ENCODE results near the gene IKBIP. TPM values are rescaled to one million over a fixed set of nuclear protein-coding genes. Genes with fewer than 3 reads are reported as not detected.

IKBIP gene
- polyA plus RNA-seq, 1 donor from 2014 or later = 11.5 TPM

- Histone ChIP-seq H3K9ac (ENCODE audit: low read length) (peak overlapping the region; percentile 97), H4K20me1 (ENCODE audit: insufficient read depth) (no peaks in the 10 kb centered on the region), H3K27me3 (ENCODE audit: insufficient read depth, low read depth, low read length) (no peaks in the 10 kb centered on the region), H3K9me2 (ENCODE audit: insufficient read depth, low read length) (no peaks in the 10 kb centered on the region), H3F3A (ENCODE audit: insufficient read depth, low read length, poor library complexity, severe bottlenecking) (no peaks in the 10 kb centered on the region), H3K79me2 (replicated peaks; ENCODE audit: insufficient read depth, low read length) (peaks cover 44% of the 10 kb centered on the region), H3K9me3 (ENCODE audit: low read length) (no peaks in the 10 kb centered on the region), H3K36me3 (ENCODE audit: insufficient read depth, low read length) (peaks cover 11% of the 10 kb centered on the region), H2AFZ (ENCODE audit: low read depth, low read length) (no peak overlapping the region), H3K4me2 (ENCODE audit: low read length) (peak overlapping the region; percentile 85), H3K27ac (ENCODE audit: low read length) (no peak overlapping the region), H3K4me3 (ENCODE audit: low read length) (peak overlapping the region; percentile 91)
- TF ChIP-seq EP300 (conservative IDR thresholded peaks at IDR 0.05; ENCODE audit: poor library complexity, severe bottlenecking) = no peak
- TF ChIP-seq RAD21 (conservative IDR thresholded peaks at IDR 0.05) = no peak
- TF ChIP-seq SMC3 (conservative IDR thresholded peaks at IDR 0.05; ENCODE audit: poor library complexity) = no peak
- TF ChIP-seq REST (IDR thresholded peaks at IDR 0.05; ENCODE audit: borderline replicate concordance) = no peak
- TF ChIP-seq MXI1 (conservative IDR thresholded peaks at IDR 0.05; ENCODE audit: poor library complexity, severe bottlenecking) = no peak
- no peak for TF ChIP-seq EZH2 (IDR thresholded peaks at IDR 0.05; ENCODE audit: borderline replicate concordance, insufficient read depth, low read length, poor library complexity, severe bottlenecking)
- no peak for TF ChIP-seq TAF1 (IDR thresholded peaks at IDR 0.05; ENCODE audit: low read depth)
- no peak for TF ChIP-seq CTCF (IDR thresholded peaks at IDR 0.05; ENCODE audit: poor library complexity, severe bottlenecking)
- TF ChIP-seq POLR2AphosphoS5 (IDR thresholded peaks at IDR 0.05) = no peak
These were observed 49.2 kb downstream of the IKBIP start for GRCh38 chr12:98595243-98595988.

GRCh38 chr12:98594050-98594835 is 50.3 kb downstream of the IKBIP start:
- peaks cover 44% of the 10 kb centered on the region for H3K79me2 ChIP-seq (replicated peaks; ENCODE audit: insufficient read depth, low read length)

More at GRCh38 chr12:98594050-98594835, 50.3 kb downstream of the IKBIP start:
- Histone ChIP-seq H4K20me1 (ENCODE audit: insufficient read depth) (no peaks in the 10 kb centered on the region), H3F3A (ENCODE audit: insufficient read depth, low read length, poor library complexity, severe bottlenecking) (no peaks in the 10 kb centered on the region), H3K36me3 (ENCODE audit: insufficient read depth, low read length) (peaks cover 5% of the 10 kb centered on the region), H2AFZ (ENCODE audit: low read depth, low read length) (peak overlapping the region; percentile 63), H3K27ac (ENCODE audit: low read length) (peak overlapping the region; percentile 95), H3K4me2 (ENCODE audit: low read length) (peak overlapping the region; percentile 85), H3K4me3 (ENCODE audit: low read length) (peak overlapping the region; percentile 91), H3K9me3 (ENCODE audit: low read length) (no peaks in the 10 kb centered on the region), H3K9me2 (ENCODE audit: insufficient read depth, low read length) (no peaks in the 10 kb centered on the region), H3K27me3 (ENCODE audit: insufficient read depth, low read depth, low read length) (no peaks in the 10 kb centered on the region), H3K9ac (ENCODE audit: low read length) (peak overlapping the region; percentile 97)
- TF ChIP-seq TAF1 (IDR thresholded peaks at IDR 0.05; ENCODE audit: low read depth) = no peak
- no peak for TF ChIP-seq POLR2AphosphoS5 (IDR thresholded peaks at IDR 0.05)
- TF ChIP-seq SMC3 (conservative IDR thresholded peaks at IDR 0.05; ENCODE audit: poor library complexity) = no peak
- TF ChIP-seq RAD21 (conservative IDR thresholded peaks at IDR 0.05) = no peak
- no peak for TF ChIP-seq EP300 (conservative IDR thresholded peaks at IDR 0.05; ENCODE audit: poor library complexity, severe bottlenecking)
- no peak for TF ChIP-seq CTCF (IDR thresholded peaks at IDR 0.05; ENCODE audit: poor library complexity, severe bottlenecking)
- TF ChIP-seq EZH2 (IDR thresholded peaks at IDR 0.05; ENCODE audit: borderline replicate concordance, insufficient read depth, low read length, poor library complexity, severe bottlenecking) = no peak
- no peak for TF ChIP-seq MXI1 (conservative IDR thresholded peaks at IDR 0.05; ENCODE audit: poor library complexity, severe bottlenecking)
